Ovary (tissue), 9 donors: ENCODE measurements around the gene SLC6A2. TPM values are rescaled to one million over a fixed set of nuclear protein-coding genes. Genes with fewer than 3 reads are reported as not detected.

ENCODE experiments used
- DNase-seq, 5 donors: peaks; one replicate each; pipeline ENCODE4 v3.0.0-alpha.2; 2019 to 2020
- H3K27ac ChIP-seq, 2 donors: fragments of 200-600 bp; one replicate each; pipeline versions ENCODE4 v1.5.1 to v1.8.0; 2019 to 2022
- H3K27me3 ChIP-seq: fragments of 200-600 bp; one replicate; pipeline ENCODE4 v1.8.0; 2022
- H3K36me3 ChIP-seq: fragments of 200-600 bp; sonication (generic); one replicate; pipeline ENCODE4 v1.5.1; 2019
- H3K4me1 ChIP-seq: one replicate; pipeline ENCODE4 v1.8.1; 2013; ENCODE audit warnings: mild to moderate bottlenecking, moderate library complexity; ENCODE audit not compliant: insufficient read depth
- H3K4me3 ChIP-seq: fragments of 200-600 bp; sonication (generic); one replicate; pipeline ENCODE4 v1.5.1; 2017
- H3K9me3 ChIP-seq, 2 donors: fragments of 200-600 bp in 1 of 2; sonication (generic) in 1 of 2; one replicate each; pipeline versions ENCODE4 v1.5.1 to v1.8.1; 2013 to 2019; ENCODE audit warnings: mild to moderate bottlenecking in 1 of 2, moderate library complexity in 1 of 2
- EP300 ChIP-seq: sonication (generic); formaldehyde crosslinking; IDR thresholded peaks from one replicate; pipeline ENCODE4 v1.6.1; 2017; ENCODE audit warnings: antibody characterized with exemption
- POLR2A ChIP-seq: fragments of 450-650 bp; IDR thresholded peaks from one replicate; pipeline ENCODE4 v1.6.1; 2017; ENCODE audit warnings: antibody characterized with exemption, mild to moderate bottlenecking, moderate library complexity
- WGBS, 3 donors: extraction: QIAGEN DNeasy Blood & Tissue Kit in 1 of 3; methylation state at CpG; one replicate each; pipeline versions ENCODE4 v1.1.5 to v1.1.7; 2013 to 2017; 5-methylcytosine and 5-hydroxymethylcytosine counted together
- intact Hi-C, 4 donors: fragments of 100-400 bp; cut with DNase I; formaldehyde crosslinking; loops; one replicate each; pipeline versions ENCODE4 v1.11.0 to v1.15.1; 2022 to 2023
- polyA plus RNA-seq, 2 donors: library from polyadenylated mRNA; stranded (reverse); fragments of 200-250 nt in 1 of 2; fragments of 350-450 nt in 1 of 2; fragmentation: Illumina TruSeq in 1 of 2; extraction: RNeasy Lipid Tissue Mini Kit (QIAGEN cat#74804) in 1 of 2; gene quantifications; one replicate each; pipeline ENCODE4 v1.2.3, GENCODE V29; 2013 to 2014
- total RNA-seq, 7 donors: library from RNA; depleted of rRNA in 2 of 7; stranded (reverse); fragments of >200 nt in 2 of 7; fragmentation: NEBNext Ultra II Directional in 3 of 7; extraction: Animal tissue kit (Norgen Biotek cat#: 25700) in 3 of 7; gene quantifications; one replicate each; pipeline versions ENCODE4 v1.1.0 to v1.2.4, GENCODE V29; 2016 to 2023
- TF ChIP-seq, protein P1 (sequence below), 3 donors: fragments of 450-650 bp in 2 of 3; fragments of 200-600 bp in 1 of 3; IDR thresholded peaks; one replicate each; pipeline versions ENCODE4 v1.5.1 to v1.8.0; 2016 to 2022; ENCODE audit warnings: antibody characterized with exemption in 3 of 3, mild to moderate bottlenecking in 1 of 3
- donor health status: DM: no; HTN: no; CAD: no; lungs with moderate emphysema.
- donor health status: DM: no; HTN: no; CAD: no.
- donor health status: Bipolar disorder and iron deficiency.
- donor health status: DM: yes; HTN: yes; CAD: no.
- donor health status: DM: no; HTN: no; CAD: no.
- donor health status: DM: yes; HTN: yes; CAD: no.

SLC6A2 gene
- total and polyA plus RNA-seq, 9 donors: 0.08 to 0.36 (median 0.21) TPM; not detected in 3

DNA sequence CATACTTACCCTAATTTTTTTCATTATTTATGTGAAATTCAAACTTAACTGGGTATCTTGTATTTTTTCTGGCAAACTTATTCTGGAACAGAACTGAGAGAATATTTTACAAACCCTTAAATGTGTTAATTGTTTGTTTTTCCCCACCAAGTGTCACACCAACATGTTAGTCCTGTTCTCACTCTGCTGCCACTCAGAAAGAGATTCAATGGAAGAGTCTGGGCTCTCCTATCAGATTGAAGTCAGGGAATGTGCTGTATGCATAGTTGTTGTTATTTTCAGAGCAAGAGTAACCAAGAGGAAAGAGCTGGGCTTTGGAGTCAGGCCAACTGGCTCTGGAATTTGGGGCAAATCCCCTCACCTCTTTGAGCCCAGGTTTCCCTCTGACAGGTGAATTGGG, 43.2 kb downstream of the SLC6A2 start:
- no peak for DNase-seq
- intact Hi-C loops: loop anchor here in 1 of 4 donors (5.0 kb wide), 1 partner anchor 237 kb away; no protein-coding TSS in a partner anchor
- Histone ChIP-seq H3K4me1 (no peaks in the 10 kb centered on the region), H3K27ac (no peak overlapping the region), H3K9me3 (no peaks in the 10 kb centered on the region), H3K36me3 (no peaks in the 10 kb centered on the region), H3K4me3 (no peak overlapping the region), H3K27me3 (no peaks in the 10 kb centered on the region)
- TF ChIP-seq EP300 (no peak), POLR2A (no peak)
- TF ChIP-seq, protein P1, sequence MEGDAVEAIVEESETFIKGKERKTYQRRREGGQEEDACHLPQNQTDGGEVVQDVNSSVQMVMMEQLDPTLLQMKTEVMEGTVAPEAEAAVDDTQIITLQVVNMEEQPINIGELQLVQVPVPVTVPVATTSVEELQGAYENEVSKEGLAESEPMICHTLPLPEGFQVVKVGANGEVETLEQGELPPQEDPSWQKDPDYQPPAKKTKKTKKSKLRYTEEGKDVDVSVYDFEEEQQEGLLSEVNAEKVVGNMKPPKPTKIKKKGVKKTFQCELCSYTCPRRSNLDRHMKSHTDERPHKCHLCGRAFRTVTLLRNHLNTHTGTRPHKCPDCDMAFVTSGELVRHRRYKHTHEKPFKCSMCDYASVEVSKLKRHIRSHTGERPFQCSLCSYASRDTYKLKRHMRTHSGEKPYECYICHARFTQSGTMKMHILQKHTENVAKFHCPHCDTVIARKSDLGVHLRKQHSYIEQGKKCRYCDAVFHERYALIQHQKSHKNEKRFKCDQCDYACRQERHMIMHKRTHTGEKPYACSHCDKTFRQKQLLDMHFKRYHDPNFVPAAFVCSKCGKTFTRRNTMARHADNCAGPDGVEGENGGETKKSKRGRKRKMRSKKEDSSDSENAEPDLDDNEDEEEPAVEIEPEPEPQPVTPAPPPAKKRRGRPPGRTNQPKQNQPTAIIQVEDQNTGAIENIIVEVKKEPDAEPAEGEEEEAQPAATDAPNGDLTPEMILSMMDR (IDR thresholded peaks at IDR 0.05): no peak

DNA sequence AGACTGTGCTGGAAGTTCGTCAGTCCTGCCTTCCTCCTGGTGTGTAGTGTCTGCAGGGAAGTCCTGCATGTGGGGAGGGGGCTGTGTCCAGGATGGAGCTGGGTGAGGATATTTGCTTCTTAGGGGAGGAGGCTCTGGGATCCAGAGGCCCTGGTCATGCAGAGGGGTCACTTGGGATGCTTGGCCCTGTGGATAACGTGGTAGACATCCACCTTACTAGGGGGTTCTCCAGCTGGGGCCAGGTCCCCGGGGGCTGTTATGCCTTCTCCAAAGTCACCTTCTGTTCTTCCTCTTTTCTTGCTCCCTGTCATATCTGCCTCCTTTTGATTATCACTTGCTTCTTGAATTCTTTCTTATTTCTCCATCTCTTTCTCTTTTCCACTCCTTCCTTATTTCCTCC, 43.8 kb downstream of the SLC6A2 start:
- TF ChIP-seq EP300 (no peak), POLR2A (no peak)
- TF ChIP-seq, protein P1 (IDR thresholded peaks at IDR 0.05): no peak
- H3K36me3 ChIP-seq: no peaks in the 10 kb centered on the region
- H3K4me1 ChIP-seq: no peaks in the 10 kb centered on the region
- no peak for DNase-seq
- no peaks in the 10 kb centered on the region for H3K9me3 ChIP-seq
- intact Hi-C loops: loop anchor here (5.0 to 10.0 kb wide), 3 partner anchors 143 to 237 kb away; no protein-coding TSS in a partner anchor
- no peak overlapping the region for H3K4me3 ChIP-seq
- no peak overlapping the region for H3K27ac ChIP-seq
- H3K27me3 ChIP-seq: no peaks in the 10 kb centered on the region
- 78 to 86% (median 84%) methylated on average over 3 of the region's 3 CpGs for WGBS, 3 donors

DNA sequence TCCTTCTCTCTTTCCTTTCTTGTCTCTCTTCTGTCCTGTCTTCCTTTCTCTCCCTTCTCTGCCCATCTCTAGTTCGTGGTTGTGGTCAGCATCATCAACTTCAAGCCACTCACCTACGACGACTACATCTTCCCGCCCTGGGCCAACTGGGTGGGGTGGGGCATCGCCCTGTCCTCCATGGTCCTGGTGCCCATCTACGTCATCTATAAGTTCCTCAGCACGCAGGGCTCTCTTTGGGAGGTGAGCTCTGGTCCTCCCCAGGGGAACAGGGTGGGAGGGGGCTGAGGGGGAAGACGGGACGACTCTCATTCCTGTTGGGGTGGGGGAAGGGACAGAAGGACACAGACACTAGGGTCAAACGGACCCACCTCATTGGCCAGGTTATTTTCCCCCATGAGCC, 44.3 kb downstream of the SLC6A2 start:
- DNase-seq: no peak
- Histone ChIP-seq H3K27ac (no peak overlapping the region), H3K27me3 (no peaks in the 10 kb centered on the region), H3K9me3 (no peaks in the 10 kb centered on the region), H3K36me3 (no peaks in the 10 kb centered on the region), H3K4me1 (no peaks in the 10 kb centered on the region), H3K4me3 (no peak overlapping the region)
- no peak for TF ChIP-seq POLR2A
- no peak for TF ChIP-seq EP300
- TF ChIP-seq, protein P1 (IDR thresholded peaks at IDR 0.05): no peak
- intact Hi-C loops: loop anchor here in 3 of 4 donors (5.0 to 10.0 kb wide), 3 partner anchors 142 to 238 kb away; no protein-coding TSS in a partner anchor
- WGBS, 3 donors: 81 to 88% (median 88%) methylated on average over 10 of the region's 10 CpGs

DNA sequence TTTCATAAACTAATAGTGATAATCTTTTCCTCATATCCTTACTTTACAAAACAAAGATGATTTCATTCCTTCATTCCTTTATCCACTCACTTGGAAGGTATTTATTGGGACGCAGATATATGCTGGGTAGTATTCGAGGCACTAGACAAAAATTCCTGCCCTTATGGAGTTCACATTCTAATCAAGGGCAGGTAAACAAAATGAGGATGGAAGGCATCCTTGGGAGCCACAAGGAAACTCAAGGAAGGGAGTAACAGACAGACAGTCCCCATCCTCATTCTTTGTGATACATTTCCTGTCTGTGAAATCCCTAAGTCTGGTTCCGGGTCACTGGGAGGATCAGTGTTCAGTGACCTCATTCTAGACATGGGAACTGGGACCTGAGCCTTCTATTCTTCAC, 45.2 kb downstream of the SLC6A2 start:
- no peak overlapping the region for H3K4me3 ChIP-seq
- H3K27me3 ChIP-seq: no peaks in the 10 kb centered on the region
- no peaks in the 10 kb centered on the region for H3K4me1 ChIP-seq
- no peak for TF ChIP-seq EP300
- TF ChIP-seq, protein P1 (IDR thresholded peaks at IDR 0.05): no peak
- no peak for TF ChIP-seq POLR2A
- intact Hi-C loops: loop anchor here in 3 of 4 donors (5.0 to 10.0 kb wide), 3 partner anchors 141 to 239 kb away; no protein-coding TSS in a partner anchor
- no peak overlapping the region for H3K27ac ChIP-seq
- no peak for DNase-seq
- H3K9me3 ChIP-seq: no peaks in the 10 kb centered on the region
- WGBS, 3 donors: 83 to 88% (median 84%) methylated on average over 3 of the region's 3 CpGs
- no peaks in the 10 kb centered on the region for H3K36me3 ChIP-seq
